HepG2 (cell line): ENCODE measurements around the gene QRICH2. TPM values are rescaled to one million over a fixed set of nuclear protein-coding genes. Genes with fewer than 3 reads are reported as not detected.

Experiments used
- ATAC-seq: fragments of 200-7000 bp; cut with Tn5 transposase; 3 replicates; pipeline ENCODE4 v1.9.1; 2020; ENCODE audit warnings: mild to moderate bottlenecking, moderate library complexity
- BruUV-seq: library from RNA; stranded (reverse); fragments of 400-500 nt; replicated peaks from 2 replicates; lab custom pipeline; 2021; lab: Mats Ljungman, UMichigan
- CTCF ChIA-PET: fragments of 300-600 bp; formaldehyde crosslinking; extraction: SDS; loops from one replicate; lab custom pipeline; 2021; ENCODE audit warnings: low total read pairs, inconsistent platforms, low intra/inter-chr PET ratio; lab: Yijun Ruan, JAX
- POLR2A ChIA-PET: fragments of 350-600 bp; sonication (Branson Sonifier 250); formaldehyde crosslinking; loops from one replicate; lab custom pipeline; 2020; ENCODE audit warnings: antibody characterized with exemption, inconsistent platforms; lab: Yijun Ruan, JAX
- DNase-seq: peaks from one replicate; pipeline ENCODE4 v3.0.0-alpha.2; 2015; ENCODE audit warnings: low spot score
- FAIRE-seq: peaks from 3 replicates; lab custom pipeline; 2011; peaks lifted over from hg19 to GRCh38; lab: Jason Lieb, UNC
- H2AFZ ChIP-seq: one replicate; pipeline ENCODE4 v1.6.1; 2011; ENCODE audit warnings: low read length, inconsistent platforms
- H3K27ac ChIP-seq: fragments of 300-600 bp; 3 replicates; pipeline ENCODE4 v1.8.0; 2011; ENCODE audit warnings: mixed run types, mild to moderate bottlenecking, mixed read lengths, low read length, inconsistent platforms; ENCODE audit not compliant: insufficient read depth; ENCODE audit errors: extremely low read length
- H3K27me3 ChIP-seq, 2 experiments: fragments of 200-600 bp in 1 of 2; 2 replicates in 1 of 2; 3 replicates in 1 of 2; pipeline versions ENCODE4 v1.6.0 to v1.8.0; 2011; ENCODE audit warnings: low read length in 2 of 2, mild to moderate bottlenecking in 2 of 2, moderate library complexity in 2 of 2, inconsistent platforms in 1 of 2; ENCODE audit not compliant: insufficient read depth in 2 of 2, control insufficient read depth in 1 of 2
- H3K36me3 ChIP-seq, 2 experiments: fragments of 200-600 bp in 1 of 2; replicated peaks in 1 of 2; 2 replicates in 1 of 2; 3 replicates in 1 of 2; pipeline versions ENCODE4 v1.5.1 to v1.8.0; 2011; ENCODE audit warnings: low read length in 2 of 2, inconsistent platforms in 1 of 2; ENCODE audit not compliant: insufficient read depth in 2 of 2, control insufficient read depth in 1 of 2
- H3K4me1 ChIP-seq: 2 replicates; pipeline ENCODE4 v1.5.1; 2012; ENCODE audit warnings: low read length, inconsistent platforms; ENCODE audit not compliant: insufficient read depth
- H3K4me2 ChIP-seq: 2 replicates; pipeline ENCODE4 v1.6.0; 2011; ENCODE audit warnings: low read depth, low read length, inconsistent platforms
- H3K4me3 ChIP-seq, 3 experiments: fragments of 200-600 bp in 1 of 3; sonication (generic), shearing (Covaris generic) in 1 of 3; replicated peaks in 1 of 3; 2 replicates each; pipeline ENCODE4 v1.5.1; 2011 to 2016; ENCODE audit warnings: low read length in 3 of 3, inconsistent platforms in 2 of 3, low read depth in 2 of 3, mild to moderate bottlenecking in 2 of 3, control low read depth in 1 of 3, mixed read lengths in 1 of 3; ENCODE audit not compliant: insufficient read depth in 1 of 3
- H3K79me2 ChIP-seq: one replicate; pipeline ENCODE4 v1.6.1; 2011; ENCODE audit warnings: low read length, inconsistent platforms; ENCODE audit not compliant: insufficient read depth
- H3K9ac ChIP-seq: 2 replicates; pipeline ENCODE4 v1.6.0; 2011; ENCODE audit warnings: mild to moderate bottlenecking, low read depth, low read length, inconsistent platforms; ENCODE audit not compliant: insufficient read depth
- H3K9me3 ChIP-seq: 2 replicates; pipeline ENCODE4 v1.5.1; 2012; ENCODE audit warnings: mild to moderate bottlenecking, low read length
- H4K20me1 ChIP-seq: 2 replicates; pipeline ENCODE4 v1.6.0; 2011; ENCODE audit warnings: inconsistent platforms, mild to moderate bottlenecking, low read length, moderate library complexity; ENCODE audit not compliant: insufficient read depth
- AGO1 ChIP-seq: fragments of 200-400 bp; formaldehyde crosslinking; IDR thresholded peaks from 2 replicates; pipeline ENCODE4 v1.6.1; 2017; ENCODE audit warnings: mild to moderate bottlenecking, low read depth, low read length, moderate library complexity; ENCODE audit not compliant: poor library complexity, severe bottlenecking
- AGO2 ChIP-seq: fragments of 200-400 bp; formaldehyde crosslinking; optimal IDR thresholded peaks from 2 replicates; pipeline ENCODE3; 2017; ENCODE audit warnings: mild to moderate bottlenecking, low read depth, low read length, moderate library complexity
- CREBL2 ChIP-seq: sonication (generic); formaldehyde crosslinking; IDR thresholded peaks from 2 replicates; pipeline ENCODE4 v1.8.1; 2023; ENCODE audit warnings: missing genetic modification reagents, mild to moderate bottlenecking, borderline replicate concordance
- DNMT1 ChIP-seq: sonication (generic); formaldehyde crosslinking; IDR thresholded peaks from 2 replicates; pipeline ENCODE4 v1.5.1; 2020; ENCODE audit warnings: mild to moderate bottlenecking, missing genetic modification reagents
- GABPB1 ChIP-seq: IDR thresholded peaks from 2 replicates; pipeline ENCODE4 v1.6.1; 2016; ENCODE audit warnings: mild to moderate bottlenecking, missing genetic modification reagents, moderate library complexity, missing compliant biosample characterization
- HOXA3 ChIP-seq: sonication (generic); formaldehyde crosslinking; IDR thresholded peaks from 2 replicates; pipeline ENCODE4 v1.5.0; 2020; ENCODE audit warnings: missing genetic modification reagents
- KDM2A ChIP-seq: sonication (generic); formaldehyde crosslinking; IDR thresholded peaks from 2 replicates; pipeline ENCODE4 v1.4.0; 2020; ENCODE audit warnings: low read depth, missing genetic modification reagents, borderline replicate concordance
- MTERF4 ChIP-seq: sonication (generic); formaldehyde crosslinking; IDR thresholded peaks from 2 replicates; pipeline ENCODE4 v1.8.0; 2023; ENCODE audit warnings: mild to moderate bottlenecking, missing genetic modification reagents
- MYC ChIP-seq: sonication (generic); formaldehyde crosslinking; IDR thresholded peaks from 2 replicates; pipeline ENCODE4 v1.9.0; 2021; ENCODE audit warnings: missing genetic modification reagents, borderline replicate concordance
- MZF1 ChIP-seq: sonication (generic); formaldehyde crosslinking; IDR thresholded peaks from 2 replicates; pipeline ENCODE4 v1.8.1; 2023; ENCODE audit warnings: mild to moderate bottlenecking, missing genetic modification reagents, borderline replicate concordance
- POLR2A ChIP-seq, 2 experiments: IDR thresholded peaks; 2 replicates each; pipeline ENCODE4 v1.6.1; 2011; ENCODE audit warnings: low read depth in 2 of 2, low read length in 2 of 2, mild to moderate bottlenecking in 1 of 2, moderate library complexity in 1 of 2; ENCODE audit not compliant: insufficient read depth in 1 of 2
- POLR2AphosphoS2 ChIP-seq: IDR thresholded peaks from 2 replicates; pipeline ENCODE4 v1.6.1; 2011; ENCODE audit warnings: low read depth, low read length, improper control_type of control experiment
- POLR2G ChIP-seq: fragments of 200-400 bp; formaldehyde crosslinking; IDR thresholded peaks from 2 replicates; pipeline ENCODE4 v1.6.1; 2018; ENCODE audit warnings: mild to moderate bottlenecking, low read depth, low read length, moderate library complexity
- PPARG ChIP-seq: conservative IDR thresholded peaks from 2 replicates; pipeline ENCODE4 v1.6.1; 2016; ENCODE audit warnings: missing biosample characterization, missing genetic modification reagents
- ZBTB33 ChIP-seq: sonication (generic); formaldehyde crosslinking; IDR thresholded peaks from 2 replicates; pipeline ENCODE4 v1.4.0; 2020; ENCODE audit warnings: missing genetic modification reagents
- ZBTB38 ChIP-seq: sonication (generic); formaldehyde crosslinking; IDR thresholded peaks from 2 replicates; pipeline ENCODE4 v1.5.1; 2020; ENCODE audit warnings: mild to moderate bottlenecking, missing genetic modification reagents
- ZC3H13 ChIP-seq: sonication (generic); formaldehyde crosslinking; IDR thresholded peaks from 2 replicates; pipeline ENCODE4 v1.8.1; 2023; ENCODE audit warnings: mild to moderate bottlenecking, missing genetic modification reagents, moderate library complexity
- ZNF362 ChIP-seq: sonication (generic); formaldehyde crosslinking; IDR thresholded peaks from 2 replicates; pipeline ENCODE4 v1.4.0; 2020; ENCODE audit warnings: missing genetic modification reagents, mild to moderate bottlenecking, borderline replicate concordance
- ZNF563 ChIP-seq: sonication (generic); formaldehyde crosslinking; IDR thresholded peaks from 2 replicates; pipeline ENCODE4 v1.8.0; 2022; ENCODE audit warnings: mild to moderate bottlenecking, moderate library complexity, missing genetic modification reagents
- ZNF766 ChIP-seq: sonication (generic); formaldehyde crosslinking; IDR thresholded peaks from 2 replicates; pipeline ENCODE4 v1.5.0; 2020; ENCODE audit warnings: missing genetic modification reagents, borderline replicate concordance
- WGBS: methylation state at CpG from one replicate; pipeline ENCODE4 v1.1.6; 2017; ENCODE audit warnings: low lambda C conversion rate; 5-methylcytosine and 5-hydroxymethylcytosine counted together
- in situ Hi-C: cut with HindIII; loops from 2 replicates; pipeline ENCODE4 v1.10.0; 2017; ENCODE audit warnings: low pct_unique_long_range_greater_than_20kb; ENCODE audit not compliant: extremely low pct_ligation_motif_present
- intact Hi-C: fragments of 100-400 bp; cut with micrococcal nuclease; formaldehyde crosslinking; loops from one replicate; pipeline ENCODE4 v1.10.0; 2022; ENCODE audit not compliant: unreplicated experiment
- polyA plus RNA-seq, 8 experiments: library from polyadenylated mRNA; depleted of rRNA in 3 of 8; stranded (reverse) in 7 of 8; unstranded in 1 of 8; fragments of >200 nt; fragmentation: Illumina TruSeq in 4 of 8; extraction: Trizol in 4 of 8; gene quantifications; 2 replicates each; pipeline versions ENCODE4 v1.2.1 to v1.2.3, GENCODE V29; 2011 to 2016; ENCODE audit warnings: low read depth in 4 of 8, missing spikeins in 1 of 8, mixed read lengths in 1 of 8; ENCODE audit not compliant: insufficient read depth in 1 of 8
- total RNA-seq, 5 experiments: library from RNA; depleted of rRNA; stranded (reverse); fragments of >200 nt; fragmentation: Illumina TruSeq; extraction: Trizol; gene quantifications; 2 replicates each; pipeline ENCODE4 v1.2.3, GENCODE V29; 2016; ENCODE audit warnings: low read depth in 1 of 5

Gene QRICH2
- total and polyA plus RNA-seq, 2 of the 13 experiments (the other 11 are each of a cell fraction or from before 2014, with no cell fraction given) = 3.7 to 5.7 TPM

- no TSS peak for BruUV-seq
Observed at GRCh38 chr17:76307299-76307965, 644 bp downstream of the QRICH2 start.

More at GRCh38 chr17:76307299-76307965, 644 bp downstream of the QRICH2 start:
- TF ChIP-seq ZNF766 (no peak), ZBTB33 (CRISPR knock-in tag) (peak; percentile 19; the same call in 1 of the 2 replicates), DNMT1 (CRISPR knock-in tag) (0 out of 2 replicates have a peak, but pooled peaks have one; percentile 32), GABPB1 (CRISPR knock-in tag) (peak; percentile 35; the same call in 1 of the 2 replicates), AGO2 (peak; percentile 98), POLR2G (peak; percentile 29; the same call in 1 of the 2 replicates), ZNF563 (CRISPR knock-in tag) (peak; percentile 29; the same call in 1 of the 2 replicates), ZNF362 (CRISPR knock-in tag) (no peak), ZBTB38 (CRISPR knock-in tag) (peak; percentile 60), CREBL2 (no peak), KDM2A (CRISPR knock-in tag) (peak; percentile 36), POLR2A (IDR thresholded peaks at IDR 0.05; ENCODE audit: insufficient read depth in 1 of 2, low read depth in 2 of 2, low read length in 2 of 2) (peak in 1 of 2 experiments; percentile 43; a peak in 1 of 4 replicates), PPARG (CRISPR knock-in tag) (no peak), ZC3H13 (CRISPR knock-in tag) (peak; percentile 95), POLR2AphosphoS2 (0 out of 2 replicates have a peak, but pooled peaks have one; percentile 10), HOXA3 (CRISPR knock-in tag) (peak; percentile 40), MYC (CRISPR knock-in tag) (0 out of 2 replicates have a peak, but pooled peaks have one; percentile 19), MTERF4 (CRISPR knock-in tag) (0 out of 2 replicates have a peak, but pooled peaks have one; percentile 35), AGO1 (peak; percentile 86), MZF1 (CRISPR knock-in tag) (no peak)
- TF ChIP-seq, all 625 proteins: peak for 15
- no peak overlapping the region for H3K4me2 ChIP-seq
- WGBS = 98% methylated on average over 57 of the region's 58 CpGs
- peaks cover 10 to 25% of the 10 kb centered on the region in 2 experiments for H3K36me3 ChIP-seq
- in situ Hi-C loops (no loop called here), intact Hi-C loops (no loop called here)
- H3K4me3 ChIP-seq = no peak overlapping the region
- no peaks in the 10 kb centered on the region for H3K4me1 ChIP-seq
- peak; percentile 16 for ATAC-seq
- no peak for DNase-seq
- POLR2A ChIA-PET = interaction anchor here (1.0 to 11.1 kb wide), 5 partner anchors 46 to 90 kb away, joined by 3 to 79 read pairs (median 3); partner anchors contain the start of genes PRPSAP1 and SPHK1
- FAIRE-seq = no peak
- no peak overlapping the region for H3K9ac ChIP-seq
- no peaks in the 10 kb centered on the region for H3K9me3 ChIP-seq
- H3K79me2 ChIP-seq = no peaks in the 10 kb centered on the region
- no peak overlapping the region for H2AFZ ChIP-seq
- H3K27me3 ChIP-seq = no peaks in the 10 kb centered on the region
- H3K27ac ChIP-seq = no peak overlapping the region
- no peaks in the 10 kb centered on the region for H4K20me1 ChIP-seq
- CTCF ChIA-PET = no interaction called here
